Dermis blood vessel endothelial cell (primary cell): Measurements from ENCODE around the gene MRPL18. TPM values are rescaled to one million over a fixed set of nuclear protein-coding genes. Genes with fewer than 3 reads are reported as not detected.
A peak's percentile ranks its signal among the peaks of the same experiment; 100 is the strongest.
"Not testable (repeated sequence)": the region's sequence is repeated elsewhere in the genome, so short reads cannot be mapped to it uniquely, and the experiment has no call there.

Experiments used
- DNase-seq: peaks from one replicate; pipeline ENCODE4 v3.0.0; 2010
- total RNA-seq: library from RNA; depleted of rRNA; stranded (reverse); fragments of >200 nt; gene quantifications from 2 replicates; pipeline ENCODE4 v1.2.3, GENCODE V29; 2014

The MRPL18 gene
- total RNA-seq, 1 donor from 2014 or later = 67.6 TPM

- DNase-seq = no peak
These were observed 12.9 kb upstream of the MRPL18 start for GRCh38 chr6:159777240-159777904.

GRCh38 chr6:159778131-159778530 lies 12.1 kb upstream of the MRPL18 start:
- DNase-seq = no peak

GRCh38 chr6:159778542-159779103 lies 11.6 kb upstream of the MRPL18 start:
- no peak for DNase-seq

GRCh38 chr6:159788276-159788675 lies 2.0 kb upstream of the MRPL18 start:
- peak; percentile 7 for DNase-seq

DNA sequence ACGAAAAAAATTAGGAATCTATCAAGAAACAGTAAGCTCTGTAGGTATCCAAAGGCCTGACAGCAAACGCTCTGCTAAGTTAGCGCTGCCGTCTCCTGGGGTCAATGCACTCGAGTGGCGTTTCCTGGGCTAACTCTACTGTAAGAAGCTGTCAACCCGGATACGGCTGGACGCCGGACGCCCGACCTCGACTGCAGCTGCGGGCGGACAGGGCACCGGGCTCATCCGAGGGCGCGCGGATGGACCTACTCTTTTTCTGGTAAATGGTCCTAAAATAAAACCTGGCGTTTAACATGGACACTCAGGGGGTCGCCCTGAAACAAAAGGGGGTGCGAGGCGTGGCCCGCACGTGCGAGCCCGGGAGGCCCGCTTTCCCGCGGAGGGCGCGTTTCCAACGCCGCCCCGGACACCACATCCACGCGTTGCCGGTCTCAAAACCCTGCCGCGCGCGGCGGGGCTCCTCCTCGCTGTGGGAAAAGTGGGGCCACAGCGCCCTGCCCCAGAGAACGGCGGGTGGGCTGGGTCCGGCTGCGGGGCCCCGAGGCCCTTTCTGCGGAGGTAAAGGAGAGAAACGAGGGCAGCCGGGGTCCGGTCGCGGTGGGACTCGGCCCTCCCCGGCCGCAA lies 1.4 kb upstream of the MRPL18 start:
- peak; percentile 70 for DNase-seq

DNA sequence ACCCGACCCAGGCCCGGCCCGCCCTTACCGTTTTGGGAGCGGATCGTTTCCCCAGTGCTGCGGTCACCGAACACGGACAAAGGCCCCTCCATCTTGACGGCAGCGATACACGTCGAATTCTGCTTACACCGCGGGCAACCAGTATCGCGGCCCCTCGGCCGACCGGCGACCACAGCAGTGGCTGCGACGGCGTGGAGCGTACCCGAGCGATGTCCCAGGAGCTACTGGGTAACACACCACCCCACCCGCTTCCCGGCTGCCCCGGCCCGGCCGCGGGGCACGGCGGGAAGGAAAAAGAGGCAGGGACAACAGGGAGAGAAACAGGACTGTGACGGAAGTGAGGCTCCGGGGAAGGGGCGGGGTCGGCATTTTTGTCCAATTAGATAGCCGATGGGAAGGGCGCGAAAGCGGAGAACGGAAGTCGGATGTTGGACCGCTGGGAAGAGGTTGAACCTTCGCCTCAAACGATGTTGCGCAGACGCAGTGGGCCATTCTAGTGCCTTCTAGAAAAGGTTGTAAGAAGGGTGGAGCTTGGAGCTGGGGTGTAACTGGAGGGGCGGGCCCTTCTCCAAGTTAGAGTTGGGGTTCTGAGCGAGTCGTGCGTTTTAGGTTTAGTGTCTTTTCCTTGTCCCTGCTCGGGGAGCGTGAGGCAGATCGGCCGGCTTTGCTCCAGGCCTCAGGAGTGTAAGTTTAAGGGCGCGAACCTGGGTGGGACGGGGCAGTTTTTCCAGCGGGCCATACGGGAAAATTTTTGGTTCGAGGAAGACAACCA lies 704 bp upstream of the MRPL18 start, which contains the start of gene TCP1:
Gene TCP1, minus strand, starts transcription at position 226 of the 772 bp plus-strand sequence. Its CDS starts 134 bp downstream, at position 92.
- peak; percentile 100 for DNase-seq

DNA sequence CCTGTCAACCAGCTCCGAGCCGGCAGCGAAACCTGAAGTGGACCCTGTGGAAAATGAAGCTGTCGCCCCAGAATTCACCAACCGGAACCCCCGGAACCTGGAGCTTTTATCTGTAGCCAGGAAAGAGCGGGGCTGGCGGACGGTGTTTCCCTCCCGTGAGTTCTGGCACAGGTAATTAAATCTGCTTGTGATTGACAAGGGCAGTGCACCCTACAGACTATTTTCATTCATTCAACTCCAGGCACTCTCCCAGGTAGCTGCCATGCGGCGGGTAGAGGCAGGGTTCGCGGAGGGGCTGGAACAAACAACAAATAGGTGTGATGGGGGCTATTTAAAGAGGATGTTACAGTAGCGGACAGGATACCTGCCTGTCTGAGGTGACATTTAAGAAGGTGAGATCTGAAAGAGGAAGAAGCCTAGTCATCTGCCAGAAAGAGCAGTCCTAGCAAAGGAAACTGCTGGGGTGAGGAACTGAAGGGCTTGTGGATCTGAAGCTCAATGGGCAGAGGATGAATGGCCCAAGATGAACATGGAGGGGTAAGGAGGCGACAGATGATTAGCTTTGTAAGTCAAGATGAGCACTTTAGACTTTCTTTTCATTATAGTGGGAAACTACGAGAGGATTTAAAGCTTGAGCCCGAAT lies 810 bp downstream of the MRPL18 start:
- peak; percentile 4 for DNase-seq

DNA sequence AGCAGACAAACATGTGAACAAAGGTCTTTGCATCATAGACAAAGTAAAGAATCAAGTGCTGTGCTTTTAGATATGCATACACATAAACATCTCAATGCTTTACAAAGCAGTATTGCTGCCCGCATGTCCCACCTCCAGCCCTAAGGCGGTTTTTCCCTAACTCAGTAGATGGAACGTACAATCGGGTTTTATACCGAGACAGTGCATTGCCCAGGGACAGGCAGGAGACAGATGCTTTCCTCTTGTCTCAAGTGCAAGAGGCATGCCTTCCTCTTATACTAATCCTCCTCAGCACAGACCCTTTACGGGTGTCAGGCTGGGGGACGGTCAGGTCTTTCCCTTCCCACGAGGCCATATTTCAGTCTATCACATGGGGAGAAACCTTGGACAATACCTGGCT lies 4.7 kb downstream of the MRPL18 start:
- DNase-seq = not testable (repeated sequence)

- no peak for DNase-seq
These were observed 7.3 kb downstream of the MRPL18 start for GRCh38 chr6:159797554-159797953.

DNA sequence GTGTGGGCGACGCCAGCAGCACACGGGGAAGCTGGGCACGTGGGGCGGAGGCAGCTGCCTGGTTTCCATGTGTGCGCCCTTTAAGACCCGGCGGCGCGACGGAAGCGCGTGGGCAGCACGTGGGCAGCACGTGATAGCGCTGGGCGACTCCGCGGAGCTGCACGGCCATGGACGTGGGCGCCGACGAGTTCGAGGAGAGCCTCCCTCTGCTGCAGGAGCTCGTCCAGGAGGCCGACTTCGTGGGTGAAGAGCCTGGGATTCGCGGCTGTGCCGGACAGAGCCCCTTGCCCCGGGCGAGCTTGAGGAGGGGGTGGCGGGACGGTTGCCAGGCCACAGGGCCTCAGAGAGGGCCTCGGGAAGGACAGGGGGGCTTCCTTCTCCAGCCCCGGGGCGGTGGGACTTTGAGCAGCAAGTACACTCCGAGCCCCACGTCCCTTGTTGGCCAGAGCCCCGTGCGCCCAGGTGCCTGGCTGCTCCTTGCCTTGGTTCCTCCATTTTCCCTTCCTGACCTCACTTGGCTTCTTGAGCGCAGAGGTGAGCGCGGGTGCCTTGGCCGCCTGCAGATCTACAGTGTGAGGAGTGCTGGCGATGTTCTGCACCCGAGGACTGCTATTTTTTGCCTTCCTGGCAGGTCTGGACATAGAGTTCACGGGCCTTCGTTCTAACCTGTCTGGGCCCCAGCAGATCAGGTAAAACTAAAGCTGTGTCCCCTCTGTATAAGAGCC lies 10.0 kb downstream of the MRPL18 start, which contains the start of gene PNLDC1:
Gene PNLDC1, plus strand, starts transcription at position 136 of the 725 bp plus-strand sequence. Its CDS starts 32 bp downstream, at position 168.
- DNase-seq = no peak

DNA sequence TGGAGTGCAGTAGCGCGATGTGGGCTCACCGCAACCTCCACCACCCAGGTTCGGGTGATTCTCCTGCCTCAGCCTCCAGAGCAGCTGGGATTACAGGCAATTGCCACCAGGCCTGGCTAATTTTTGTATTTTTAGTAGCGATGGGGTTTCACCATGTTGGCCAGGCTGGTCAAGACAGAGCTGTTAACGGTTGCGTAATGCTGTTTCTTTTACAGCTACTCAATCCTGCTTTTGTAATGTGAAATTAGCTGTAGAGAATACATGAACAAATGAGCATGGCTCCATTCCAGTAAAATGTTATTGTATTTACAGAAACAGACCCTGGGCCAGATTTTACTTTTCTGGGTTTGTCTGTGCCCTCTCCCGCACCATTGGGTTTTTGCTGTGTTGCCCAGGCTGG lies 11.7 kb downstream of the MRPL18 start:
- no peak for DNase-seq

GRCh38 chr6:159804504-159804903 lies 14.2 kb downstream of the MRPL18 start:
- no peak for DNase-seq

DNA sequence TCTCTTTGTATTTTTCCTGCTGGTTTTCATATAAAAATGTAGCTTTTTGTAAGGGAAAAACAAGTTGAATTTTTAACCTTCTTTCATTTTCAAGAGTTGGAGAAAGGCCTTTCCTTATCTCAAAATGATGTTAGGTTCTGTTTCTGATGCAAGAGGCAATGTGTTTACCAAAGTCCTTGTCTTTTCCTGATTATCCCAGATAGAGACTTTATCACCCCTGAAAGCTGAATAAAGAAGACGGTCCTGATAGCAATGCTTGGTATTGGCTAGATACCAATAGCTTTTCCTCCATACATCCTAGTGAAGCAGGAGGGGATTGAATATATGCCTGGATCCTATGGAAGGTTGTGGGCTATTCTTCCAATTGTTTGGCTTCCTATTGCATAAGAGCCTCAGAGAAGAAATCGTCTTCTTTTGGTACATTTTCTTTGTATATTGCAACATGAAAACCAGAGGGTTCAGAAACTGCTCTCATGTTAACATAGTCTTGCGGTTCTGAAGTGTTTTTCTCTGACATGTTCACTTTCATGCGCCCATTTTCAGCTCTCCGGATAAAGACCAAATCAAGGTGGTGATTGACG lies 15.3 kb downstream of the MRPL18 start:
- no peak for DNase-seq

GRCh38 chr6:159806021-159806458 lies 15.8 kb downstream of the MRPL18 start:
- DNase-seq = no peak

GRCh38 chr6:159807150-159807858 lies 17.0 kb downstream of the MRPL18 start:
- DNase-seq = no peak

- DNase-seq = no peak
These were observed 18.4 kb downstream of the MRPL18 start for GRCh38 chr6:159808647-159809046.

GRCh38 chr6:159809149-159809548 lies 18.9 kb downstream of the MRPL18 start:
- DNase-seq = no peak

DNA sequence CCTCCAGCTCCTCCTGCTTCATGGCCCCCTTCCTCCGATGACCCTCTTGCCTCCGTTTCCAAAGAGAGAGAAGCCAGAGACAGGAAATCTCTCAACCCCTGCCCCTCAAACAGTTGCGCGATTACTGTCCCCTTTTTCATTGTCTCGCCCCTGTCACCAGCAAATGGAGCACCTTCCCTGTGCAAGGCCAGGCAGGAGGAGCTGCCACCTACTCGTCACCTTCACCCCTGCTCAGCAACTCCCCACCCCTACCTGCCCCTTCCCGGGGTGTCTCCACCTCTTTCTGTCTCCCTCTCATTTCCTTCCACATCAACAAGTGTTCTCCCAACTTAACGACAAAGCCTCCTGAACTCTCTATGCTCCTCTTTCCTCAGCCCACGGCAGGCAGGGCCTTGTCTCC lies 23.5 kb downstream of the MRPL18 start:
- no peak for DNase-seq

GRCh38 chr6:159815410-159815809 lies 25.1 kb downstream of the MRPL18 start:
- no peak for DNase-seq

DNA sequence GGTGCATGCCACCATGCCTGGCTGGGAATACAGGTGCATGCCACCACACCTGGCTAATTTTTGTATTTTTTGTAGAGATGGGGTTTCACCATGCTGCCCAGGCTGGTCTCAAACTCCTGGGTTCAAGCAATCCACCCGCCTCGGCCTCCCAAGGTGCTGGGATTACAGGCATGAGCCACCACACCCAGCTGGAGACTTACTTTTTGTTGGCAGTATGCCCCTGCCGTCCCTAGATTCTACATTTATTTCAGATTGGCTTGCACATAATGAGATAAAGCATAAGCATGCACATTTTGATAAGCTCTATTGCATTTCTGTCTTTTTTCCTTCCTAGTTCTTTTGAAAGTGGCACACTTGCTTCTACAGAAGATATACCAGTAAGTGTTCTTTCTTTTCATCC lies 26.5 kb downstream of the MRPL18 start:
- not testable (repeated sequence) for DNase-seq
